OCI-LY7 (cell line): ENCODE results near the gene SREBF1. TPM values are rescaled to one million over a fixed set of nuclear protein-coding genes. Genes with fewer than 3 reads are reported as not detected.

Experiments used
- BruUV-seq: library from RNA; stranded (reverse); fragments of 400-500 nt; replicated peaks from 2 replicates; lab custom pipeline; 2021; lab: Mats Ljungman, UMichigan
- CTCF ChIA-PET: fragments of 300-600 bp; sonication (Branson Sonifier 250); formaldehyde crosslinking; loops from one replicate; lab custom pipeline; 2022; ENCODE audit warnings: antibody characterized with exemption; ENCODE audit not compliant: unreplicated experiment; lab: Charles Lee
- POLR2A ChIA-PET: fragments of 300-600 bp; sonication (Branson Sonifier 250); formaldehyde crosslinking; loops from one replicate; lab custom pipeline; 2022; ENCODE audit warnings: antibody characterized with exemption; lab: Charles Lee
- DNase-seq: peaks from one replicate; pipeline ENCODE4 v3.0.0-alpha.2; 2015; ENCODE audit warnings: low spot score
- H2AFZ ChIP-seq: fragments of 200-600 bp; sonication (generic), shearing (Covaris generic); 2 replicates; pipeline ENCODE4 v1.6.1; 2014; ENCODE audit warnings: mild to moderate bottlenecking, antibody characterized with exemption, low read length, moderate library complexity
- H3K27ac ChIP-seq: fragments of 200-600 bp; sonication (generic); 2 replicates; pipeline ENCODE4 v1.5.1; 2014; ENCODE audit warnings: mixed run types, low read depth, mild to moderate bottlenecking, moderate library complexity, low read length, inconsistent platforms; ENCODE audit not compliant: poor library complexity, severe bottlenecking
- H3K36me3 ChIP-seq: fragments of 200-600 bp; sonication (generic); 2 replicates; pipeline ENCODE4 v1.6.1; 2014; ENCODE audit warnings: mild to moderate bottlenecking, antibody characterized with exemption, low read length, moderate library complexity, mixed read lengths; ENCODE audit not compliant: insufficient read depth
- H3K4me1 ChIP-seq: fragments of 200-600 bp; sonication (generic); 2 replicates; pipeline ENCODE4 v1.5.1; 2014; ENCODE audit warnings: mild to moderate bottlenecking, low read length; ENCODE audit not compliant: insufficient read depth, poor library complexity, severe bottlenecking
- H3K4me2 ChIP-seq: fragments of 200-600 bp; sonication (generic); 2 replicates; pipeline ENCODE4 v1.6.1; 2014; ENCODE audit warnings: mild to moderate bottlenecking, low read length
- H3K4me3 ChIP-seq: fragments of 200-600 bp; sonication (generic); 2 replicates; pipeline ENCODE4 v1.5.1; 2014; ENCODE audit warnings: mild to moderate bottlenecking, low read depth, low read length; ENCODE audit not compliant: poor library complexity, severe bottlenecking
- H3K79me2 ChIP-seq: fragments of 200-600 bp; sonication (generic); 2 replicates; pipeline ENCODE4 v1.6.1; 2016; ENCODE audit warnings: low read depth, mild to moderate bottlenecking, low read length, moderate library complexity, mixed read lengths; ENCODE audit not compliant: insufficient read depth
- H3K9me2 ChIP-seq: fragments of 200-600 bp; sonication (generic); 2 replicates; pipeline ENCODE4 v1.6.1; 2016; ENCODE audit warnings: mild to moderate bottlenecking, low read length, mixed read lengths; ENCODE audit not compliant: insufficient read depth
- H3K9me3 ChIP-seq: fragments of 200-600 bp; sonication (generic); 2 replicates; pipeline ENCODE4 v1.6.1; 2014; ENCODE audit warnings: mild to moderate bottlenecking, mixed run types, low read length, mixed read lengths
- H4K20me1 ChIP-seq: fragments of 200-600 bp; sonication (generic); 2 replicates; pipeline ENCODE4 v1.6.1; 2014; ENCODE audit warnings: mild to moderate bottlenecking, antibody characterized with exemption, low read length, moderate library complexity, mixed read lengths; ENCODE audit not compliant: insufficient read depth
- EZH2phosphoT487 ChIP-seq: fragments of 200-600 bp; sonication (generic); IDR thresholded peaks from 2 replicates; pipeline ENCODE4 v1.6.1; 2018; ENCODE audit warnings: low read depth, borderline replicate concordance, mild to moderate bottlenecking, mixed run types, antibody characterized with exemption, low read length, moderate library complexity, mixed read lengths
- intact Hi-C: fragments of 100-400 bp; cut with micrococcal nuclease; formaldehyde crosslinking; loops from one replicate; pipeline ENCODE4 v1.10.0; 2022; ENCODE audit not compliant: unreplicated experiment
- total RNA-seq, 2 experiments: library from RNA; depleted of rRNA in 1 of 2; stranded (reverse); fragments of >200 nt in 1 of 2; shearing (Covaris generic) in 1 of 2; gene quantifications; 2 replicates each; pipeline ENCODE4 v1.2.3, GENCODE V29; 2014 to 2022
- TF ChIP-seq, protein P1 (sequence below): fragments of 200-600 bp; sonication (generic); conservative IDR thresholded peaks from 2 replicates; pipeline ENCODE4 v1.5.1; 2014; ENCODE audit warnings: mild to moderate bottlenecking, antibody characterized with exemption, low read length, moderate library complexity, mixed read lengths

SREBF1 gene
- total RNA-seq, 2 experiments from 2014 or later, result 70.4 to 187 TPM

DNA sequence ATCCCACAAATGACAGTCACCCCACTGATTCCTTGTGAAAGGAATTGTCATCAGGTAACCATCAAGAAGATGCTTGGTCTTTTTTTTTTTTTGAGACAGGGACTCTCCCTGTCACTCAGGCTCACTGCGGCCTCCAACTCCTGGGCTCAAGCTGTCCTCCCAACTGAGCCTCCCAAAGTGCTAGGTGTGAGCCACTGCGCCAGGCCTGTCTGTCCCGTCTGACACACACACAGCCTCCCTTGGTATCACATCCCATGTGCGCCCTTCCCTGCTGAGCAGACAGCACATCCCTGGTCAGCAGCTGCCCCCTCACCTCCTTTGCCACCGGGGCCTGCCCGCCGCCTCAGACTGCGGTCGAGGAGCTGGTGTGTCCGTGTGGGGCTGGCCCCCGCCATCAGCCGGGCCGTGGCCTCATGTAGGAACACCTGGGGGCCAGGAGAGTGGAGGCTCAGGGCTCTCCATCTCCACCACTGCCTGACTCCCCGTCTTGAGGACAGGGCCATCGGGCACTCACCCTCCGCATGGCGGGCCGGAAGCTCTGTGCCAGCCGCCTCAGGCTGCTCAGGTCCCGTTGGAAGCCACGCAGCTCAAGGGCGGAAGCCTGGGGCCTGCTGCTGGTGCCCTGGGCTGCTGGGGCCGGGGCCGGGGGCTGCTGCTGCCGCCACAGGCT, 23.6 kb downstream of the SREBF1 start:
- no peak overlapping the region for H3K4me2 ChIP-seq
- CTCF ChIA-PET, result interaction anchor here (1.9 kb wide), 1 partner anchor 26 kb away, joined by 5 read pairs; no protein-coding TSS in a partner anchor
- no peak for DNase-seq
- TF ChIP-seq, protein P1, sequence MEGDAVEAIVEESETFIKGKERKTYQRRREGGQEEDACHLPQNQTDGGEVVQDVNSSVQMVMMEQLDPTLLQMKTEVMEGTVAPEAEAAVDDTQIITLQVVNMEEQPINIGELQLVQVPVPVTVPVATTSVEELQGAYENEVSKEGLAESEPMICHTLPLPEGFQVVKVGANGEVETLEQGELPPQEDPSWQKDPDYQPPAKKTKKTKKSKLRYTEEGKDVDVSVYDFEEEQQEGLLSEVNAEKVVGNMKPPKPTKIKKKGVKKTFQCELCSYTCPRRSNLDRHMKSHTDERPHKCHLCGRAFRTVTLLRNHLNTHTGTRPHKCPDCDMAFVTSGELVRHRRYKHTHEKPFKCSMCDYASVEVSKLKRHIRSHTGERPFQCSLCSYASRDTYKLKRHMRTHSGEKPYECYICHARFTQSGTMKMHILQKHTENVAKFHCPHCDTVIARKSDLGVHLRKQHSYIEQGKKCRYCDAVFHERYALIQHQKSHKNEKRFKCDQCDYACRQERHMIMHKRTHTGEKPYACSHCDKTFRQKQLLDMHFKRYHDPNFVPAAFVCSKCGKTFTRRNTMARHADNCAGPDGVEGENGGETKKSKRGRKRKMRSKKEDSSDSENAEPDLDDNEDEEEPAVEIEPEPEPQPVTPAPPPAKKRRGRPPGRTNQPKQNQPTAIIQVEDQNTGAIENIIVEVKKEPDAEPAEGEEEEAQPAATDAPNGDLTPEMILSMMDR, result no peak
- TF ChIP-seq EZH2phosphoT487, result no peak
- H3K4me1 ChIP-seq, result peaks cover 20% of the 10 kb centered on the region
- no peak overlapping the region for H2AFZ ChIP-seq
- POLR2A ChIA-PET, result interaction anchor here (0.8 kb wide), 1 partner anchor 47 kb away, joined by 3 read pairs; no protein-coding TSS in a partner anchor
- H3K9me2 ChIP-seq, result no peaks in the 10 kb centered on the region
- no TSS peak for BruUV-seq
- H3K4me3 ChIP-seq, result no peak overlapping the region
- no peaks in the 10 kb centered on the region for H3K79me2 ChIP-seq
- peaks cover 76% of the 10 kb centered on the region for H3K36me3 ChIP-seq
- intact Hi-C loops, result loop anchor here (2.0 kb wide), 2 partner anchors 106 to 130 kb away; no protein-coding TSS in a partner anchor
- H4K20me1 ChIP-seq, result no peaks in the 10 kb centered on the region
- no peaks in the 10 kb centered on the region for H3K9me3 ChIP-seq
- H3K27ac ChIP-seq, result no peak overlapping the region

DNA sequence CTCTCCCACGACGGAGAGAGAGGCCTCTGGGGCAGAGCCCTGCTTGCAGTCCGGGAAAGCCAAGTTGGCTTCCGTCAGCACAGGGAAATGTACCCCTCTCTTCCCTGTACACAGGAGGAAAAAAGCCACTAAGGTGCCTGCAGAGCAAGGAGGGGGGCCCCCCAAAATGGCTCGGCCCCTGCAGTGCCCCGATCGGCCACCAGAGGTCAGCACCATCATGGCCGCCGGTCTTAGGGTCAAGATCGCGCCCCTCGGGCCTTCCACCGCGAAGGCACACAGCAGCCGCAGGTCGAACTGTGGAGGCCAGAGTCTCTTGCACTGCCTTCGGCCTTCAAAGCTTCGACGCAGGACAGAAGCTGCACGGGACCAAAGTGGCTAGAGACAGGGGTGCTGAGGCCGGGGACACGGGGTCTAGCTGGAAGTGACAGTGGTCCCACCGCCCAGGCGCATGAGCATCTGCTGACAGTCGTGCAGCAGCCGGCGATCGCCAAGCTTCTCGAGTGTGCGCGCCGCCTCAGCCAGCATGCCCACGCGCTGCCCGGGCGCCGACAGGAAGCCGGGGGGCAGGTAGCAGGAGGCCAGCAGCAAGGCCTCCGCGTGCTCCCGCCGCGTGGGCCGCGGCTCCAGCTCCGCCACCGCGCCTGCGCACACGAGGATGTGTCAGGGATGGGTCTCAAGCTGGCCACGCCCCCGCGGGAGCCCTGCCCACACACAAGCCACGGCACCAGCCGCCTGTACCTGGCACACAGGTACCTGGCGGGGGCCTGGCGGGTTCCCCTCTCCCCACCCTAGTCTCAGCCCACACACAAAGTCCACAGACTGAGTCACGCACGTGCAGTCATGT, 24.4 kb downstream of the SREBF1 start:
- POLR2A ChIA-PET, result interaction anchor here (0.8 kb wide), 1 partner anchor 48 kb away, joined by 3 read pairs; no protein-coding TSS in a partner anchor
- no peak for TF ChIP-seq EZH2phosphoT487
- TF ChIP-seq, protein P1, result peak; percentile 96
- Histone ChIP-seq H4K20me1 (no peaks in the 10 kb centered on the region), H3K36me3 (peaks cover 73% of the 10 kb centered on the region), H3K27ac (no peak overlapping the region), H3K9me2 (no peaks in the 10 kb centered on the region), H3K9me3 (no peaks in the 10 kb centered on the region), H2AFZ (no peak overlapping the region), H3K79me2 (no peaks in the 10 kb centered on the region), H3K4me3 (no peak overlapping the region), H3K4me2 (no peak overlapping the region), H3K4me1 (peaks cover 20% of the 10 kb centered on the region)
- intact Hi-C loops, result loop anchor here (1.0 to 2.0 kb wide), 3 partner anchors 48 to 130 kb away; no protein-coding TSS in a partner anchor
- BruUV-seq, result TSS peak; percentile 60
- CTCF ChIA-PET, result interaction anchor here (1.9 kb wide), 1 partner anchor 26 kb away, joined by 5 read pairs; no protein-coding TSS in a partner anchor
- DNase-seq, result peak; percentile 60
